ENCODE measurements around the gene GULP1. TPM values are rescaled to one million over a fixed set of nuclear protein-coding genes. Genes with fewer than 3 reads are reported as not detected.

GULP1 gene
- total RNA-seq, 4 donors from 2014 or later, result 14.3 to 128 (median 95.7) TPM

DNA sequence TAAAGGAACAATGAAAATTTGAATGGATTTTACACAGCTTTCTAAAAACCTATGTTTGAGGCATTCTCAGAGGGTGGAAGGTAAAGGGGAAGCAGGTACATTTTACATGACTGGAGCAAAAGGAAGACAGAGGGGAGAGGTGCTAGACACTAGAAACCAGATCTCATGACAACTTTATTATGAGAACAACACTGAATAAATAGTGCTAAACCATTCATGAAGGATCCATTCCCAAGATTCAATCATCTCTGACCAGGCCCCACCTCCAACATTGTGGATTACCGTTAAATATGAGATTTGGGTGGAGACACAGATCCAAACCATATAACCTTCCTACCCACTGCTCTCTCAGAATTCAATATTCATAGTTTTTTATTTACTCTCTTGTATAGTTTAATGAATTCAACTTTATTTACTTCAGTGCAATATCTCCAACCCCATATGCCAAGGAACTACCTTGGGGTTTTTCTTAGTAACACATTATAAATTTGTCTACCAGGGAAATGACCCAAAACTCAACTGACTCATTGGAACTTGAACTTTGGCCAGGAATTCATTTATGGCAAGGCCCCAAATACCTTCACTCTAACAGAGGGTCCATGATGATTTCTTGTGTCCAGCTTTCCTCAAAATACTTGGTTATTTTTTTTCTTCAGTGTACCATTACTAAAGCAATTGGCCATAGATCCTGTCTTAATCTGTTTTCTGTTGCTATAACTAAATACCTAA is 317.8 kb downstream of the GULP1 start:
- Histone ChIP-seq H3K27me3 (no peaks in the 10 kb centered on the region), H3K4me3 (no peak overlapping the region), H3K9me3 (no peaks in the 10 kb centered on the region), H3K27ac (no peak overlapping the region), H3K36me3 (no peaks in the 10 kb centered on the region), H3K4me1 (no peaks in the 10 kb centered on the region)
- TF ChIP-seq, protein P1, sequence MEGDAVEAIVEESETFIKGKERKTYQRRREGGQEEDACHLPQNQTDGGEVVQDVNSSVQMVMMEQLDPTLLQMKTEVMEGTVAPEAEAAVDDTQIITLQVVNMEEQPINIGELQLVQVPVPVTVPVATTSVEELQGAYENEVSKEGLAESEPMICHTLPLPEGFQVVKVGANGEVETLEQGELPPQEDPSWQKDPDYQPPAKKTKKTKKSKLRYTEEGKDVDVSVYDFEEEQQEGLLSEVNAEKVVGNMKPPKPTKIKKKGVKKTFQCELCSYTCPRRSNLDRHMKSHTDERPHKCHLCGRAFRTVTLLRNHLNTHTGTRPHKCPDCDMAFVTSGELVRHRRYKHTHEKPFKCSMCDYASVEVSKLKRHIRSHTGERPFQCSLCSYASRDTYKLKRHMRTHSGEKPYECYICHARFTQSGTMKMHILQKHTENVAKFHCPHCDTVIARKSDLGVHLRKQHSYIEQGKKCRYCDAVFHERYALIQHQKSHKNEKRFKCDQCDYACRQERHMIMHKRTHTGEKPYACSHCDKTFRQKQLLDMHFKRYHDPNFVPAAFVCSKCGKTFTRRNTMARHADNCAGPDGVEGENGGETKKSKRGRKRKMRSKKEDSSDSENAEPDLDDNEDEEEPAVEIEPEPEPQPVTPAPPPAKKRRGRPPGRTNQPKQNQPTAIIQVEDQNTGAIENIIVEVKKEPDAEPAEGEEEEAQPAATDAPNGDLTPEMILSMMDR (IDR thresholded peaks at IDR 0.05), result no peak
- TF ChIP-seq POLR2A (IDR thresholded peaks at IDR 0.05), result no peak
- DNase-seq, result no peak
- intact Hi-C loops (cut with DNase I; ENCODE audit: low total_unique reads), result no loop called here

DNA sequence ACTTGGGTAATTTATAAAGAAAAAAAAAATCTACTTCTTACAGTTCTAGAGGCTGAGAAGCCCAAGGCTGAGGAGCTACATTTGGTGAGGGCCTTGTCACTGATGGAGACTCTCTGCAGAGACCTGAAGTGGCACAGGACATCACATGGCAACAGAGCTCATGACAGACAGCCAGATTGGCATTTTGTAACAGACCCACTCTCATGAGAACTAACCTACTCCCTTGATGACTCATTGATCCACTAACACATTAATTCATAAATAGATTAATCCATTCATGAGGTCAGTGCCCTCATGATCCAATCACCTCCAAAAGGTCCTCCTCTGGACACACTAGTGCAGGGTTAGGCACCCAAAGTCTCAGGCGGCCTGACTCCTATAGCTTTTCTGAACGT is 318.4 kb downstream of the GULP1 start:
- intact Hi-C loops (cut with DNase I; ENCODE audit: low total_unique reads), result no loop called here
- Histone ChIP-seq H3K36me3 (no peaks in the 10 kb centered on the region), H3K27ac (no peak overlapping the region), H3K4me1 (no peaks in the 10 kb centered on the region), H3K4me3 (no peak overlapping the region), H3K9me3 (no peaks in the 10 kb centered on the region), H3K27me3 (no peaks in the 10 kb centered on the region)
- TF ChIP-seq POLR2A (IDR thresholded peaks at IDR 0.05), result no peak
- TF ChIP-seq, protein P1 (IDR thresholded peaks at IDR 0.05), result no peak
- DNase-seq, result no peak

DNA sequence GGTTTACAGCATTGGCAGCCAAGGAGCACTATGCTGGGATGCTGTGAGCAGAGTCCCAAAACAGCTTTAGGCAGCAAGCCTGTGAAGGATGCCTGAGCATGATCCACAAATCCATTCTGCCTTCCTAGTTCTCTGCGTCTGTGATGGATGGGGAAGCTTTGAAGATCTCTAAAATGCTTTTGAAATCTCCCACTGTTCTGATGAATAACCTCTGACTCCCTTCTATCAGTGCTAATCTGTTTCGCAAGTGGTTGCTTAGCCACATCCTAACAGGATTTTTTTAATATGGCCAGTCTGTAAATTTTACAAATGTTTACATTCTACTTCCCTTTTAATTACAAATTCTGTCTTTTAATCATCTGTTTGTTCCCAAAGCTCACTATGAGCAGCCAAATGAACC is 319.2 kb downstream of the GULP1 start:
- no peaks in the 10 kb centered on the region for H3K27me3 ChIP-seq
- intact Hi-C loops (cut with DNase I; ENCODE audit: low total_unique reads), result no loop called here
- no peak for DNase-seq
- no peak overlapping the region for H3K27ac ChIP-seq
- no peaks in the 10 kb centered on the region for H3K4me1 ChIP-seq
- no peaks in the 10 kb centered on the region for H3K36me3 ChIP-seq
- H3K4me3 ChIP-seq, result no peak overlapping the region
- H3K9me3 ChIP-seq, result no peaks in the 10 kb centered on the region
- TF ChIP-seq POLR2A (IDR thresholded peaks at IDR 0.05), result no peak
- TF ChIP-seq, protein P1 (IDR thresholded peaks at IDR 0.05), result no peak

DNA sequence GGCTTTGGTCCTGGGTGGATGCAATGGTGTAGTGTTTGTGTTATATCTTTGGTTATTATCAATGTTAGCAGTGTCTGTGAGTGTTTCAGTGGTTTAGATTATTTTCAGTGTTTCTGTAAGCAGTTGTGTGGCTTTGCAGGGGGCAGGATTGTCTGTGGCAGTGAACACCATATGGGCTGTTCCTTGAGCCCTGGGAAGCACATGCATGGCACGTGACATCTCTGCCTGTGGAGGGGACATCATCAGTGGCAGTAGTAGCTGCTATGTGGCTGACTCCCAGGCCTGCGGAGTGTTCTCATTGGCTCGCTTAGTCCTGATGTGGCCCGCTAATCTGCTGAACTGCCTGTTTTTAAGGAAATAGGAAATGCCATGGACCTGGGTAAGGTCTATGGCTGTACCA is 327.5 kb downstream of the GULP1 start:
- TF ChIP-seq, protein P1 (IDR thresholded peaks at IDR 0.05), result no peak
- no peak for TF ChIP-seq POLR2A (IDR thresholded peaks at IDR 0.05)
- intact Hi-C loops (cut with DNase I; ENCODE audit: low total_unique reads), result no loop called here
- Histone ChIP-seq H3K27ac (no peak overlapping the region), H3K36me3 (no peaks in the 10 kb centered on the region), H3K4me1 (no peaks in the 10 kb centered on the region), H3K9me3 (no peaks in the 10 kb centered on the region), H3K27me3 (no peaks in the 10 kb centered on the region), H3K4me3 (no peak overlapping the region)
- no peak for DNase-seq

DNA sequence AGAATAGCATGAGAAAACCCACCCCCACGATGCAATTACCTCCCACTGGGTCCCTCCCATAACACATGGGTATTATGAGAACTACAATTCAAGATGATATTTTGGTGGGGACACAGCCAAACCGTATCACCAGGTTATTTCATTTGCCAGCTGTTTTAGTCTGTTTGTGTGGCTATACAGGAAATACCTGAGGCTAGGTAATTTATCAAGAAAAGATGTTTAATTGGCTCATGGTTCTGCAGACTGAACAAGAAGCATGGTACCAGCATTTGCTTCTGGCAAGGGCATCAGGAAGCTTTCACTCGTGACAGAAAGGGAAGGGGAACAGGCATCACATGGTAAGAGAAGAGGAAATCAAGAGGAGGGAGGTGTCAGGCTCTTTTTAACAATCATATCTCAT is 329.2 kb downstream of the GULP1 start:
- no peaks in the 10 kb centered on the region for H3K4me1 ChIP-seq
- intact Hi-C loops (cut with DNase I; ENCODE audit: low total_unique reads), result no loop called here
- no peak for DNase-seq
- no peak for TF ChIP-seq POLR2A (IDR thresholded peaks at IDR 0.05)
- TF ChIP-seq, protein P1 (IDR thresholded peaks at IDR 0.05), result no peak
- no peak overlapping the region for H3K27ac ChIP-seq
- H3K36me3 ChIP-seq, result no peaks in the 10 kb centered on the region
- no peaks in the 10 kb centered on the region for H3K27me3 ChIP-seq
- no peak overlapping the region for H3K4me3 ChIP-seq
- no peaks in the 10 kb centered on the region for H3K9me3 ChIP-seq

Data from uterus (tissue), 4 donors.